Measurements from ENCODE around the gene CFAP206.

Gene CFAP206

GRCh38 chr6:87395431-87395830, 12.3 kb upstream of the CFAP206 start:
- TF ChIP-seq NFIC (IDR thresholded peaks at IDR 0.05) (no peak), ZBTB7A (IDR thresholded peaks at IDR 0.05; ENCODE audit: low read depth) (no peak), YY1 (IDR thresholded peaks at IDR 0.05; ENCODE audit: low read depth) (no peak), TEAD4 (IDR thresholded peaks at IDR 0.05) (no peak), TAF1 (IDR thresholded peaks at IDR 0.05; ENCODE audit: low read depth) (no peak), CEBPB (IDR thresholded peaks at IDR 0.05) (no peak)

GRCh38 chr6:87396595-87397392, 11.0 kb upstream of the CFAP206 start:
- TF ChIP-seq YY1 (IDR thresholded peaks at IDR 0.05; ENCODE audit: low read depth), result no peak
- no peak for TF ChIP-seq FOXM1 (IDR thresholded peaks at IDR 0.05; ENCODE audit: borderline replicate concordance, low read depth)
- TF ChIP-seq RAD21 (IDR thresholded peaks at IDR 0.05; ENCODE audit: low read depth), result no peak
- TF ChIP-seq REST (IDR thresholded peaks at IDR 0.05; ENCODE audit: low read depth), result no peak
- no peak for TF ChIP-seq USF1 (IDR thresholded peaks at IDR 0.05)
- no peak for TF ChIP-seq TCF12 (IDR thresholded peaks at IDR 0.05; ENCODE audit: low read depth)
- no peak for TF ChIP-seq TEAD4 (IDR thresholded peaks at IDR 0.05)
- TF ChIP-seq NFIC (IDR thresholded peaks at IDR 0.05), result no peak
- TF ChIP-seq CEBPB (IDR thresholded peaks at IDR 0.05), result no peak
- no peak for TF ChIP-seq CREB1 (IDR thresholded peaks at IDR 0.05; ENCODE audit: low read depth)
- no peak for TF ChIP-seq ZBTB7A (IDR thresholded peaks at IDR 0.05; ENCODE audit: low read depth)
- TF ChIP-seq EP300 (IDR thresholded peaks at IDR 0.05; ENCODE audit: borderline replicate concordance), result no peak
- no peak for TF ChIP-seq TAF1 (IDR thresholded peaks at IDR 0.05; ENCODE audit: low read depth)
- no peak for TF ChIP-seq MAX (IDR thresholded peaks at IDR 0.05)
- no peak for TF ChIP-seq EGR1 (IDR thresholded peaks at IDR 0.05)

GRCh38 chr6:87397656-87398055, 10.1 kb upstream of the CFAP206 start:
- no peak for TF ChIP-seq MAX (IDR thresholded peaks at IDR 0.05)
- no peak for TF ChIP-seq CREB1 (IDR thresholded peaks at IDR 0.05; ENCODE audit: low read depth)
- no peak for TF ChIP-seq FOXM1 (IDR thresholded peaks at IDR 0.05; ENCODE audit: borderline replicate concordance, low read depth)
- TF ChIP-seq RAD21 (IDR thresholded peaks at IDR 0.05; ENCODE audit: low read depth), result no peak
- TF ChIP-seq CEBPB (IDR thresholded peaks at IDR 0.05), result no peak
- no peak for TF ChIP-seq YY1 (IDR thresholded peaks at IDR 0.05; ENCODE audit: low read depth)
- no peak for TF ChIP-seq TAF1 (IDR thresholded peaks at IDR 0.05; ENCODE audit: low read depth)
- no peak for TF ChIP-seq REST (IDR thresholded peaks at IDR 0.05; ENCODE audit: low read depth)
- TF ChIP-seq TCF12 (IDR thresholded peaks at IDR 0.05; ENCODE audit: low read depth), result no peak
- TF ChIP-seq EGR1 (IDR thresholded peaks at IDR 0.05), result no peak
- no peak for TF ChIP-seq NFIC (IDR thresholded peaks at IDR 0.05)
- TF ChIP-seq ZBTB7A (IDR thresholded peaks at IDR 0.05; ENCODE audit: low read depth), result no peak
- no peak for TF ChIP-seq TEAD4 (IDR thresholded peaks at IDR 0.05)

- TF ChIP-seq MAX (IDR thresholded peaks at IDR 0.05) (no peak), FOXM1 (IDR thresholded peaks at IDR 0.05; ENCODE audit: borderline replicate concordance, low read depth) (no peak), USF1 (IDR thresholded peaks at IDR 0.05) (no peak), TCF12 (IDR thresholded peaks at IDR 0.05; ENCODE audit: low read depth) (no peak), EP300 (IDR thresholded peaks at IDR 0.05; ENCODE audit: borderline replicate concordance) (no peak), CEBPB (IDR thresholded peaks at IDR 0.05) (no peak), ZBTB7A (IDR thresholded peaks at IDR 0.05; ENCODE audit: low read depth) (no peak), NFIC (IDR thresholded peaks at IDR 0.05) (no peak), RAD21 (IDR thresholded peaks at IDR 0.05; ENCODE audit: low read depth) (no peak), TEAD4 (IDR thresholded peaks at IDR 0.05) (no peak)
These were observed 5.9 kb upstream of the CFAP206 start for GRCh38 chr6:87401832-87402231.

- TF ChIP-seq FOXM1 (IDR thresholded peaks at IDR 0.05; ENCODE audit: borderline replicate concordance, low read depth), result no peak
- no peak for TF ChIP-seq CEBPB (IDR thresholded peaks at IDR 0.05)
- no peak for TF ChIP-seq CREB1 (IDR thresholded peaks at IDR 0.05; ENCODE audit: low read depth)
- no peak for TF ChIP-seq EGR1 (IDR thresholded peaks at IDR 0.05)
- no peak for TF ChIP-seq USF1 (IDR thresholded peaks at IDR 0.05)
- no peak for TF ChIP-seq TAF1 (IDR thresholded peaks at IDR 0.05; ENCODE audit: low read depth)
- TF ChIP-seq ZBTB7A (IDR thresholded peaks at IDR 0.05; ENCODE audit: low read depth), result no peak; the same call in 1 of the 2 replicates
These were observed 241 bp upstream of the CFAP206 start for GRCh38 chr6:87407561-87407900.

Measured in Ishikawa (cell line).